T-helper 9 cell (primary cell): ENCODE data around the gene VAV3.

Source experiments
- DNase-seq: peaks from one replicate; pipeline ENCODE4 v3.0.0-alpha.2; 2020

VAV3 gene

DNA sequence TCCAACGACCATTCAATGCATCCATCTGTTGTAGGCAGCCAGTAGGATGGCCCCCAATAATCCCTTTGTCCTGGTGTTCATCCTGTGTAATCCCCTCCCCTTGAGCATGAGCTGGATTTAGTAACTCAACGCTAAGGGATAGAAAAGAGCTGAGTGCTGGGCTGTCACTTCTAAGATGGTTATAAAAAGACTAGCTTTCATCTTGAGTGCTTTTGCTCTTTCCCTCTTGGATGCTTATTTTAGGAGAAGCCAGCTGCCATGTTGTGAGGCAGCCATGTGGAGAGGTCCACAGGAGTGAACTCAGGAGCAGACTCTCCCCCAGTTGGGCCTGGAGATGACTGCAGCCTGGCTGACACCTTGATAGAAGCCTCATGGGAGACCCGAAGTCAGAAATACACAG, 401.5 kb downstream of the VAV3 start:
- DNase-seq, result no peak

GRCh38 chr1:107559881-107560280, 405.1 kb downstream of the VAV3 start:
- no peak for DNase-seq

- no peak for DNase-seq
Measured at GRCh38 chr1:107557095-107557494, 407.9 kb downstream of the VAV3 start.

DNA sequence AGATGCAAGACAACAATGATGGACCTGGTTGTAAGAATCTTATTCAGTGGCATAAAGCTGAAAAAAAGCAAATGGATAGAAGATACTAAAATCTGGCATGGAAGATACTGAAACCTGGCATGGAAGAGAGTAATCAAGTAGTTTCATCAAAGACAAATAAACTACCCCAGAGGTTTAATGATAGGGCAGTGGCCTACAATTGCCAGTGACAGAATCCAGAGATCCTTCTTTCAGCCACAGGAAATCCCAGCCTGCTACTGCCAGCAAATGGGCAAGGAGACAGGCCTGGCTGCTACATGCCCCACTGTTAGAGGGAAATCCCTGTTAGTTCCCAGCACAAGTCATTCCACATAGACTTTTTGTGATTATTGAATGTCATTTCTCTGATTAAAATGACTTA, 409.4 kb downstream of the VAV3 start:
- no peak for DNase-seq

- no peak for DNase-seq
Measured at GRCh38 chr1:107552781-107553180, 412.2 kb downstream of the VAV3 start.

GRCh38 chr1:107551456-107551855, 413.5 kb downstream of the VAV3 start:
- DNase-seq, result no peak

DNA sequence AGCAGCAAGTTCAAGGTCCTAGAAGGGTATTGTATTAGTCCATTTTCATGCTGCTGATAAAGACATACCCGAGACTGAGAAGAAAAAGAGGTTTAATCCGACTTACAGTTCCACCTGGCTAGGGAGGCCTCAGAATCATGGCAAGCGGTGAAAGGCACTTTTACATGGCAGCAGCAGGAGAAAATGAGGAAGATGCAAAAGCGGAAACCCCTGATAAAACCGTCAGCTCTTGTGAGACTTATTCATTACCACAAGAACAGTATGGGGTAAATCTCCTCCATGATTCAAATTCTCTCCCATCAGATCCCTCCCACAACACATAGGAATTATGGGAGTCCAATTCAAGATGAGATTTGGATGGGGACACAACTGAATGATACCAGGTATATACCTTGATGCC, 414.6 kb downstream of the VAV3 start:
- no peak for DNase-seq

- DNase-seq, result no peak
Measured at GRCh38 chr1:107549152-107549810, 415.7 kb downstream of the VAV3 start.

DNA sequence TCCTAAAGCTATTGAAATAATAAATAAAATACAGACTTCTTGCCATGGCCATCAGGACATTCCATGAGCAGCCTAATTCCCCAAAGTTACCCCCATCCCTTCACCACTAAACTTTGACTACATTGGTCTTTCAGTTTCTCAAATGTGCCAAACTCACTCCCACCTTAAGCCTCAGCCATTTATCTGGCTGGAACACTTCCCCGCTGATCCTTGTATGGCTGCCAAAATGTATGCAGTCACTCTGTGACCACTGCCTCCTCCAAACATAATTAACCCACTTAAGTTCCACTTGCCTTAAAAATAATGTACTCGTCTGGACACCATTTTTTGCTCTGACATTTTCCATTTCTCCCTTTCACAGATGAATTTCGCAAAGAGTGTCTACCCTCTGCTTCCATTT, 416.7 kb downstream of the VAV3 start:
- DNase-seq, result no peak

GRCh38 chr1:107547363-107548155, 417.4 kb downstream of the VAV3 start:
- no peak for DNase-seq

- no peak for DNase-seq
Measured at GRCh38 chr1:107546576-107546975, 418.4 kb downstream of the VAV3 start.

DNA sequence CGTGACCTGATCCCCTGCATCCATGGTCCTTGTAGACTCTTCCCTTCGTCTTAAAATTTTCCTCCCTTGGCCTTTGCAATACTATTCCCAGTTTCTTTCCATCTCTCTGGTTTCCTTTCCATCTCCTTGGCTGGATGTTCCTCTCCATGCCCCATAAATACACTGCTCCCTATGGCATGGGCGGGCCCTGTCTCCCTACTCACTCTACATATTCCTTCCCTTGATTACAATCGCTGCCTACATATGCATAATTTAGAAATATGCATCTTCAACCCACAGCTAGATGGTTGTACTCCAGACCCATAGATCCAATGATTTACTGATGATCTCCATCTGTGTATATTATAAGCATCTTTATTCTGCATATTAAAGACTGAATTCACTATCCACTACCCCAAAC, 419.1 kb downstream of the VAV3 start:
- DNase-seq, result no peak

GRCh38 chr1:107545056-107545577, 419.9 kb downstream of the VAV3 start:
- DNase-seq, result no peak

- no peak for DNase-seq
Measured at GRCh38 chr1:107544285-107544684, 420.7 kb downstream of the VAV3 start.

GRCh38 chr1:107541412-107541811, 423.6 kb downstream of the VAV3 start:
- DNase-seq, result no peak

DNA sequence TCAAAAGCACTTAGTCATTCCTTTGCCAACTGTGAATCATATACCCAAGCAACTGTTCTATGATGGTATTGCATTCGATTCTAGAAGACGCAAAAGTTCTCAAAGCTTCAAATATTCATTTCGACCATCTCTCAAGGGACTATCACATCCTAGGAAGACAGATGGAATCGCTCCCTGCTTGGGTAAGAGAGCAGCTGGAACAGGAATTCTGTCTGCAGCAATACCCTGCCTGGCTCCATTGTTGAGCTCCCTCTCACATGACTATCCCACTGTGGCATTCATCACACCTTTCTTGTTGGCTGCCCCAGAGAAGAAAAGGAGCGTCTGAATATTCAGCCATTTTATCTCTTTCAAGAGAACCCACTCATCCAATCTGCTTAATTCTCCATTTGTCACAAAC, 426.5 kb downstream of the VAV3 start:
- no peak for DNase-seq

DNA sequence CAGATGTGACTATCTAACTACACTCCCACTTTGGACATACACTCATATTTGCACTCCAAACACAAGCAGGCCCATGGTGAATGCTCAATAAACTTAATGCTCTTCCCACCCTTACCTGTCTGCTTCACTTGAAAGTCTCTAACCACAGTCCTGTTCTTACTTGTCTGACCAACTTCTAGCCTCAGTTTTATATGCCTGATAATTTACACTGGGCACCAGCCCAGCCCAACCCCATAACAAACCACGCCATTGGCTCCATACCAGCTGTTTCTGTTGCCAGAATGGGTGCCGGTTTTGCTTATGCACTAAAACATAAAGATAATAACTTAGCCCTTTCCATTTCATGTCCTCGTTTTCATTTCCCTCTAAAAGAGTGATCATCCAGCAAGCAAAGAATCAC, 428.7 kb downstream of the VAV3 start:
- DNase-seq, result no peak

- DNase-seq, result no peak
Measured at GRCh38 chr1:107535091-107535490, 429.9 kb downstream of the VAV3 start.

- no peak for DNase-seq
Measured at GRCh38 chr1:107534632-107535031, 430.3 kb downstream of the VAV3 start.

DNA sequence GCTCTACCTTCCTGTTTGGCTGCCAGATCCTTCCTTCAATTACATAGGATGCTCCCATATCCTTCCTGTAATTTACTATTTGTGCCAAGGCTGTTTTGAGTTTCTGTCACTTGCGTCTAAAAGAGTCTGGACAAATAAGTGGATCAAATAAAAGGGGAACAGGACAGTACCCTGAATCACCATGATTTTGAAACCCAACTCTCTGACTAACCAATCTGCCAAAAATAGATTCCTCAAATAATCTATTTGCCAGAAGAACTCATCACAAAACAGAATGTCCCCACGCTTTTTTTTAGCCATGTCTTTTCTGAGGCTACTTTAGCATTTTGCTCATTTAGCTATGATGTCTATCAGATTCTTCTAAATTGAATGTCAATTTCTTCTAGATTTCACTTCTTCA, 431.5 kb downstream of the VAV3 start:
- DNase-seq, result no peak

- no peak for DNase-seq
Measured at GRCh38 chr1:107532318-107532717, 432.7 kb downstream of the VAV3 start.

- no peak for DNase-seq
Measured at GRCh38 chr1:107531065-107531908, 433.7 kb downstream of the VAV3 start.

DNA sequence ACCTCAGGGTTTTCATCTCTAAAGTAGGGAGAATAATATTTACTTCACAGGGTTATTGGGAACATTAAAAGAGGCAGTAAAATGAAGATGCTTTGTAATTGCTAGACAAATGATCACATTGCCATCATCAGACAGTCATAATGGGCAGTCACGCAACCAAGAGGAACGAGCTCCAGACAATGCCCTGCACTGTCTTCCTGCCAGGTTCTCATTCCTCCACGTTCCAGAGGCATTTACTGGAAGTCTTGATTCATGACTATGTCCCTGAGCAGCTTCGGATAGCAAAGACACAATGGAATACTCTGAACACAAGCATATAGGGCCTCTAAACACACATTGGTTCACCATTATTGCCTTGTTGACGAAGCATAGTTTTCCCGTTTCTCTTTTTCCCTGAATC, 434.4 kb downstream of the VAV3 start:
- DNase-seq, result no peak
